Measurements from ENCODE around the gene PILRB.
"Not testable (repeated sequence)": the region's sequence is repeated elsewhere in the genome, so short reads cannot be mapped to it uniquely, and the experiment has no call there.

PILRB gene

GRCh38 chr7:100376066-100376465 lies 18.1 kb downstream of the PILRB start:
- no peak for DNase-seq (ENCODE audit: low read depth in 2 of 2)

- no peak for DNase-seq (ENCODE audit: low read depth in 2 of 2)
Observed at GRCh38 chr7:100378114-100378755, 20.3 kb downstream of the PILRB start.

- no peak for DNase-seq (ENCODE audit: low read depth in 2 of 2)
Observed at GRCh38 chr7:100380196-100380595, 22.3 kb downstream of the PILRB start.

- DNase-seq (ENCODE audit: low read depth in 2 of 2) = not testable (repeated sequence)
Observed at GRCh38 chr7:100381531-100382233, 23.8 kb downstream of the PILRB start.

GRCh38 chr7:100382234-100382853 lies 24.4 kb downstream of the PILRB start:
- DNase-seq (ENCODE audit: low read depth in 2 of 2) = not testable (repeated sequence)

GRCh38 chr7:100384628-100385294 lies 26.8 kb downstream of the PILRB start:
- no peak for DNase-seq (ENCODE audit: low read depth in 2 of 2)

- DNase-seq (ENCODE audit: low read depth in 2 of 2) = no peak
Observed at GRCh38 chr7:100386940-100387339, 29.0 kb downstream of the PILRB start.

- DNase-seq (ENCODE audit: low read depth in 2 of 2) = no peak
Observed at GRCh38 chr7:100387695-100388094, 29.8 kb downstream of the PILRB start.

GRCh38 chr7:100389437-100390088 lies 31.6 kb downstream of the PILRB start:
- no peak for DNase-seq (ENCODE audit: low read depth in 2 of 2)

GRCh38 chr7:100390286-100391009 lies 32.5 kb downstream of the PILRB start:
- DNase-seq (ENCODE audit: low read depth in 2 of 2) = no peak

GRCh38 chr7:100393233-100393905 lies 35.5 kb downstream of the PILRB start:
- DNase-seq (ENCODE audit: low read depth in 2 of 2) = no peak

GRCh38 chr7:100394077-100394476 lies 36.2 kb downstream of the PILRB start:
- no peak for DNase-seq (ENCODE audit: low read depth in 2 of 2)

- DNase-seq (ENCODE audit: low read depth in 2 of 2) = peak in 1 of 2 donors; percentile 39
Observed at GRCh38 chr7:100396421-100396982, 38.6 kb downstream of the PILRB start.

- DNase-seq (ENCODE audit: low read depth in 2 of 2) = no peak
Observed at GRCh38 chr7:100397315-100398081, 39.6 kb downstream of the PILRB start.

GRCh38 chr7:100398239-100398638 lies 40.3 kb downstream of the PILRB start:
- DNase-seq (ENCODE audit: low read depth in 2 of 2) = no peak

- DNase-seq (ENCODE audit: low read depth in 2 of 2) = no peak
Observed at GRCh38 chr7:100400041-100400440, 42.1 kb downstream of the PILRB start.

- DNase-seq (ENCODE audit: low read depth in 2 of 2) = no peak
Observed at GRCh38 chr7:100400656-100401055, 42.7 kb downstream of the PILRB start.

GRCh38 chr7:100401811-100402210 lies 43.9 kb downstream of the PILRB start:
- no peak for DNase-seq (ENCODE audit: low read depth in 2 of 2)

- DNase-seq (ENCODE audit: low read depth in 2 of 2) = no peak
Observed at GRCh38 chr7:100402241-100402640, 44.3 kb downstream of the PILRB start.

- no peak for DNase-seq (ENCODE audit: low read depth in 2 of 2)
Observed at GRCh38 chr7:100406767-100407166, 48.9 kb downstream of the PILRB start.
